Measurements from ENCODE around the gene NONO. TPM values are rescaled to one million over a fixed set of nuclear protein-coding genes. Genes with fewer than 3 reads are reported as not detected.
A peak's percentile ranks its signal among the peaks of the same experiment; 100 is the strongest.

Gene NONO
- total RNA-seq, 6 donors from 2014 or later, result 210 to 294 (median 239) TPM

DNA sequence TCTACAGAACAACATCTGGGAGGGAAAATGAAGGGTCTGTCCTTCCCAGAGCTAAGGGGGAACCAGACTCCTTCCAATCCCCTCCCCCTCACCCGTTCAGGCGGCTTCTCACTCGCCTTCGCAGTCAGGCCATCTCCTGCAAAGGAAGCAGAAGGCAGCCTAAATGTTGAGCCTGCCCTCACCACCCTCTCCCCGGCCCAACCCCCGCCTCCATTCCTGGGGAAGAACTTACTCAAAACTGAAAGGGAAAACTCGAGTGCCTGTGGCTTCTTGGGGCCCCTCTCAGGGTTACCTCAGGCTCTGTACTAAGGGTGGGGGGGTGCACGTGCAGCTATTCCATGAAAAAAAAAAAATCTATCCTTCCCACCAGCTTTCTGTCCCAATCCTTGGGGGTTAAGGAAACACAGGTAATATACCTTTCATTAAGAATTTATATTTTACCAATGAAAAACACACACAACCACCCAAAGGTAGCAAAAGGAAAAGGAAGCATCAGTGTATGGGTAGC lies 31.9 kb upstream of the NONO start:
- Histone ChIP-seq H3K27me3 (peaks cover 0 to 7% (median 0%) of the 10 kb centered on the region in 4 donors), H3K36me3 (peaks cover 0 to 33% (median 11%) of the 10 kb centered on the region in 4 donors), H3K4me3 (no peak overlapping the region), H3K27ac (no peak overlapping the region), H3K9me3 (no peaks in the 10 kb centered on the region), H3K4me1 (peaks cover 4 to 12% (median 10%) of the 10 kb centered on the region in 4 donors)
- TF ChIP-seq POLR2A (IDR thresholded peaks at IDR 0.05), result no peak
- TF ChIP-seq, protein P1, sequence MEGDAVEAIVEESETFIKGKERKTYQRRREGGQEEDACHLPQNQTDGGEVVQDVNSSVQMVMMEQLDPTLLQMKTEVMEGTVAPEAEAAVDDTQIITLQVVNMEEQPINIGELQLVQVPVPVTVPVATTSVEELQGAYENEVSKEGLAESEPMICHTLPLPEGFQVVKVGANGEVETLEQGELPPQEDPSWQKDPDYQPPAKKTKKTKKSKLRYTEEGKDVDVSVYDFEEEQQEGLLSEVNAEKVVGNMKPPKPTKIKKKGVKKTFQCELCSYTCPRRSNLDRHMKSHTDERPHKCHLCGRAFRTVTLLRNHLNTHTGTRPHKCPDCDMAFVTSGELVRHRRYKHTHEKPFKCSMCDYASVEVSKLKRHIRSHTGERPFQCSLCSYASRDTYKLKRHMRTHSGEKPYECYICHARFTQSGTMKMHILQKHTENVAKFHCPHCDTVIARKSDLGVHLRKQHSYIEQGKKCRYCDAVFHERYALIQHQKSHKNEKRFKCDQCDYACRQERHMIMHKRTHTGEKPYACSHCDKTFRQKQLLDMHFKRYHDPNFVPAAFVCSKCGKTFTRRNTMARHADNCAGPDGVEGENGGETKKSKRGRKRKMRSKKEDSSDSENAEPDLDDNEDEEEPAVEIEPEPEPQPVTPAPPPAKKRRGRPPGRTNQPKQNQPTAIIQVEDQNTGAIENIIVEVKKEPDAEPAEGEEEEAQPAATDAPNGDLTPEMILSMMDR (IDR thresholded peaks at IDR 0.05), result no peak
- no peak for TF ChIP-seq EP300 (IDR thresholded peaks at IDR 0.05)
- TF ChIP-seq POLR2AphosphoS5 (IDR thresholded peaks at IDR 0.05), result no peak
- ATAC-seq (ENCODE audit: low FRiP score in 2 of 2) (no peak), DNase-seq (no peak)
- 41 to 65% methylated on average over 4 to 8 of the region's 8 CpGs for WGBS, 2 donors

DNA sequence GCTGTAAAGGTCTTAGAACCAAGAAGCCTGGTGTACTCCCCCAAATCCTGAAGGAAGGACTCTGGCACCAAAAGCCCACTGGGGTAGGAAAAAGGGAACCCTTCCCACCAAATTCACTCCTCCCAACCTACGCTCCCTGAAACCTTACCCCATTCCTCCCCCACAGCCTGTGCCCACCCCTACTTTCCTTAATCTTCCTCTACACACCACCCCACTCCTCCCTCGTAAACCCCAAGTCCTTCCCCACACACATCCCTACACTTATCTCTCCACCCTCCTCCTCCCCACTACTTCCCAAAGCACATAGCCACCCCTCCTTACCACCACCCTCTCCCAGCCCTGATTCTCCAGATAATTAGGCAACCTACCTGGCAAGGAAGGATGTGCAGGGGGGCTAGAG lies 31.2 kb upstream of the NONO start:
- Histone ChIP-seq H3K36me3 (peaks cover 0 to 31% (median 11%) of the 10 kb centered on the region in 4 donors), H3K27ac (no peak overlapping the region), H3K4me1 (peaks cover 4 to 12% (median 10%) of the 10 kb centered on the region in 4 donors), H3K27me3 (peaks cover 0 to 7% (median 0%) of the 10 kb centered on the region in 4 donors), H3K4me3 (no peak overlapping the region), H3K9me3 (no peaks in the 10 kb centered on the region)
- DNase-seq, result no peak
- WGBS, 2 donors, result 63 to 73% methylated on average over 2 of the region's 2 CpGs
- ATAC-seq (ENCODE audit: low FRiP score in 2 of 2), result no peak
- no peak for TF ChIP-seq EP300 (IDR thresholded peaks at IDR 0.05)
- no peak for TF ChIP-seq POLR2A (IDR thresholded peaks at IDR 0.05)
- TF ChIP-seq, protein P1 (IDR thresholded peaks at IDR 0.05), result no peak
- no peak for TF ChIP-seq POLR2AphosphoS5 (IDR thresholded peaks at IDR 0.05)

DNA sequence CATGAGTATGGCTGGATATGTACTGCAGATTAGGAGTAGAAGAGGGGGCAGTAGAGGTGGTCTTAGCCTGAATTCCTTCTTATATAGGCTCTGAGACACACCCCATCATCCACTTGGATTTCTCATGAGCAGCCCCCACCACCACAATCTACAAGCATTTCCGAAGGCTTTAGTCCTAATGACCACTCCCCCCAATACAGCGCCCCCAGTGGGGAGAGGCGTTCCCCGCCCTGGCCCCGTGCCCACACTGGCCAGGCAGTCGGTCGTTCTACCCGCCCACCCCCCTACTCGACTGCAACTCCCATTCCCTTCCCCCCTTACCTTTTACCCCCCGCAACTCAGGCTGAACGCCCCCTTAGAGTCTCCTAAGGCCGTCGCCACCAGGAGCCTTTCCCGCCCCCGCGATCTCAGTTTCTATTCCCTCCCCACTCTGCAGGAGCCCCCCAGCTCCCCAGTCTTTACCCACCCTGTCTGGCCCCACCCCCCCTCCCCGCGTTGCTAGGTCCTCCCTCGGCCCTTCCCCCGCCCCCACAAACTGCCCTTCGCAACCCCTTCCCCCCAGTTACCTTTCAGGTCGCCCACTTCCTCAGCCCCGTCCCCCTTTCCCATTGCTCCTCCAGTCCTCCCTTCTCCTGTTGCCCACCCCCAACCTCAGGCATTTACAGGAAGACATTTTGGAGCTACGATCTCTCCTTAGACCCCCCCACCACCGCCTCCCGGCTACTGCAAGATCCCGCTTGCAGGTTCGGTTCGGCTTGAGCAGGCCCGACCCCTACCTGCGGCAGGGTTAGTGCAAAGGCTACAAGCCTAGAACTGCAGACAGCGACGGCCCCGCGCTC lies 30.0 kb upstream of the NONO start:
- peaks cover 0 to 19% (median 8%) of the 10 kb centered on the region in 4 donors for H3K36me3 ChIP-seq
- 0 to 32% methylated on average over 2 to 30 of the region's 35 CpGs for WGBS, 2 donors
- ATAC-seq (ENCODE audit: low FRiP score in 2 of 2) (no peak), DNase-seq (peak in 1 of 2 donors; percentile 90)
- peak overlapping the region; percentile 48 to 83 (median 68) for H3K4me3 ChIP-seq
- H3K4me1 ChIP-seq, result peaks cover 4 to 12% (median 10%) of the 10 kb centered on the region in 4 donors
- H3K27me3 ChIP-seq, result peaks cover 0 to 7% (median 0%) of the 10 kb centered on the region in 4 donors
- H3K27ac ChIP-seq, result peak overlapping the region; percentile 84 to 90 (median 88)
- TF ChIP-seq POLR2AphosphoS5 (IDR thresholded peaks at IDR 0.05) (no peak), EP300 (IDR thresholded peaks at IDR 0.05) (no peak)
- TF ChIP-seq, protein P1 (IDR thresholded peaks at IDR 0.05), result peak in 4 of 6 experiments; percentile 21 to 32 (median 26)
- no peaks in the 10 kb centered on the region for H3K9me3 ChIP-seq

DNA sequence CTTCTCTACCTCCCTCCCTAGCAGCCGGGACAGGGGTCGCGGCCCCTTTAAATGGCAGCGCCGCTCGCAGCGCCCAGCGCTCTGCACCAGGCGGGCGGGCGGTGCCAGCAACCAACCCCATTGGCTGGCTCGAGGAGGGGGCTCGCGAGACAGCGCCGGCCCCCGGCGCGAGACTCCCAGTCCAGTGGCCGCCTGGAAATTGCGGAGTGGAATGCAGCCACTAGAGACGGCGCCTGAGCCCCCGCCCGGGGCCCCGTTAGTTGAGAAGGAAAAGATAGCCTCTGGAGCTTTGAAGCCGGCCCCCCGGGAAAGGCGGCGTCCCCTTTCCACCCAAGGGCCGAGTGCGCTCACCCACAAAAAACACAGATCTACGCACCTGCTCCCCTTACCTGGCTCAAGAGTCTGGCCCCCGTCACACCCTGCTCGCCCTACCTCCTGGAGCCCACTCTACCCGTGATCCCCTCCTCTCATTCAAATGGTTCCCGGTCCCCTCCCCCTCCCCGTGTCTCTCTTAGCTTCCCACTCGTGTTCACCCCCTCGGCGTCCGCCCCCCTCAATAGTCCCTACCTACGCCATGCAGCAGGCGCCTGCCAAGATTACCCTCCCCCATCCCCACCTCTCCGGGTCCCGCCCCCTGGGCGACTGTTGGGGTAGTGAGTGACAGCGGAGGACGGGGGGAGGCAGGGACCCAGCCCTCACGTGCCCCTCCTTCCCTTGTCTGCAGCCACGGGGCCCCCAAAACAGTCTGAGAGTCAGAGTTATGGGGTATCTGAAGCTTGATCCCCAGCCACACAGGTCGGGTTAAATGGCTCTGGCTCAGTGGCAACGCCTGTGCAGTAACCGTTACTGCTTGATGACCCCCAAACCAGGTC lies 29.1 kb upstream of the NONO start, which contains the start of gene ZMYM3:
Gene ZMYM3, minus strand, starts transcription at position 49 of the 872 bp plus-strand sequence. CDS start 885 bp downstream, outside the sequence.
- ATAC-seq (ENCODE audit: low FRiP score in 2 of 2) (peak; percentile 92 to 98), DNase-seq (peak; percentile 87 to 95)
- Histone ChIP-seq H3K4me1 (peaks cover 4 to 12% (median 10%) of the 10 kb centered on the region in 4 donors), H3K9me3 (no peaks in the 10 kb centered on the region), H3K27me3 (peaks cover 0 to 7% (median 0%) of the 10 kb centered on the region in 4 donors), H3K27ac (peak within 1 kb of the TSS; percentile 84 to 90 (median 88)), H3K4me3 (peak within 1 kb of the TSS; percentile 48 to 83 (median 68)), H3K36me3 (peaks cover 0 to 12% (median 4%) of the 10 kb centered on the region in 4 donors)
- TF ChIP-seq POLR2A (IDR thresholded peaks at IDR 0.05), result peak in 2 of 4 donors; percentile 44 to 54
- peak in 1 of 2 donors; percentile 57 for TF ChIP-seq POLR2AphosphoS5 (IDR thresholded peaks at IDR 0.05)
- no peak for TF ChIP-seq EP300 (IDR thresholded peaks at IDR 0.05)
- TF ChIP-seq, protein P1 (IDR thresholded peaks at IDR 0.05), result peak in 1 of 6 experiments; percentile 19
- WGBS, 2 donors, result 3 to 30% methylated on average over 13 to 32 of the region's 54 CpGs
